ENCODE measurements around the gene TTLL11.

DNA sequence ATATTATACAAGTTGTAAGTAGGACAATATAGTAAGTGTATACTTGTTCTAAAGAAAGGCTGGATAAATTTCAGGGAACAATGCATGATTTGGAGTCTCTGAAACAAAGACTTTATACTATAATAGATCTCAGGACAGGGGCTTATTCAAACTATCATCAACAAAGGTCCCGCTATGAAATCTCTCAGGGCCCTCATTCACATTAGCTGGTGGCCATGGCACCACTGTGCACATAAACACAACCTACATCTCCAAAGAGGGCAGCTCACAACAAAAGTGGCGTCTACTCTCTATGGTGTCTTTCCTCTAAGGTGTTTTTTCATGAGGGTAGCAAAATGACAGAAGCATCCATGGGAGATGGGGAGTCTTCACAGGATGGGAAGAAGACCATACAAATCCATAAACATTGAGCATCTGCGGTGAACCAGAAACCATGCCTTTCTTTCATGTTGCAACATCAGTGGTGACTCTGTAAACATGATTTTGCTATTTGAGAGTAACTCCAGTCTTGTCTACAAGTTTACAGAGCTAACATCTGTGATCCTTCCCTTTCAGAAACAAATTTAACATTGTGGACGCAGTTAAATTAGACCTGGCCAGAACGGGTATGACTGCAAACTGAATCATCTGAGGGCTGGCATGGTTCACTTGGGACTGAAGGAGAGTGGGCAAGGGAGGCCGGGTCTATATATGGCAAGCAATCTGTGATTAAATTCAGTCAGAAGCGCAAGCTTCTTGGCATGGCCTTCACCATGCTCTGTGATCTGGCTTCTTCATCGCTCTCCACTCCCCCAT lies 5.5 kb downstream of the TTLL11 start:
- TF ChIP-seq, protein P1, sequence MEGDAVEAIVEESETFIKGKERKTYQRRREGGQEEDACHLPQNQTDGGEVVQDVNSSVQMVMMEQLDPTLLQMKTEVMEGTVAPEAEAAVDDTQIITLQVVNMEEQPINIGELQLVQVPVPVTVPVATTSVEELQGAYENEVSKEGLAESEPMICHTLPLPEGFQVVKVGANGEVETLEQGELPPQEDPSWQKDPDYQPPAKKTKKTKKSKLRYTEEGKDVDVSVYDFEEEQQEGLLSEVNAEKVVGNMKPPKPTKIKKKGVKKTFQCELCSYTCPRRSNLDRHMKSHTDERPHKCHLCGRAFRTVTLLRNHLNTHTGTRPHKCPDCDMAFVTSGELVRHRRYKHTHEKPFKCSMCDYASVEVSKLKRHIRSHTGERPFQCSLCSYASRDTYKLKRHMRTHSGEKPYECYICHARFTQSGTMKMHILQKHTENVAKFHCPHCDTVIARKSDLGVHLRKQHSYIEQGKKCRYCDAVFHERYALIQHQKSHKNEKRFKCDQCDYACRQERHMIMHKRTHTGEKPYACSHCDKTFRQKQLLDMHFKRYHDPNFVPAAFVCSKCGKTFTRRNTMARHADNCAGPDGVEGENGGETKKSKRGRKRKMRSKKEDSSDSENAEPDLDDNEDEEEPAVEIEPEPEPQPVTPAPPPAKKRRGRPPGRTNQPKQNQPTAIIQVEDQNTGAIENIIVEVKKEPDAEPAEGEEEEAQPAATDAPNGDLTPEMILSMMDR (IDR thresholded peaks at IDR 0.05) = no peak
- TF ChIP-seq POLR2A (IDR thresholded peaks at IDR 0.05) = no peak
